ENCODE measurements around the gene SDK2. TPM values are rescaled to one million over a fixed set of nuclear protein-coding genes. Genes with fewer than 3 reads are reported as not detected.

SDK2 gene
- total RNA-seq, 2 donors from 2014 or later: 1.4 TPM

DNA sequence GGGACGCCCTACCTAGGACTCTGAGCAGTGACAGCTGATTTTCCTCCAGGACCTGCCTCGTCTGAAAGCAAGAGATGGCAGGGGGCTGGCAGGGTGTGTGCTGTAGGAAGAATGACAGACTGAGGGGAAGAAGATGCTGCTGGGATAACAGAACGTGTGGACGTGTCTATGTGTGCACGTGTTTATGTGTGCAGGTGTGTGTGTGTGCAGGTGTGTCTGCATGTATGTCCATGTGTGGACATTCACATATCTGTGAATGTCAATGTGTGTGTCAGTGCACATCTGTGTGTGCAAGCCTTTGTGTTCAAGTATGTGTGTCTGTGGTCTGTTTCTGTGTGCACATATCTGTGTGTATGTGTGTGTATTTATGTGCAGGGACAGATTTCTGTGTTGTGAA is 132.5 kb downstream of the SDK2 start:
- peaks cover 5% of the 10 kb centered on the region for H3K4me1 Mint-ChIP-seq
- no peak for DNase-seq
- no peaks in the 10 kb centered on the region for H3K36me3 Mint-ChIP-seq (ENCODE audit: low read depth)
- no peak overlapping the region for H3K4me3 Mint-ChIP-seq
- H3K27ac Mint-ChIP-seq: peak overlapping the region; percentile 39
- ATAC-seq: no peak
- no peaks in the 10 kb centered on the region for H3K9me3 ChIP-seq (ENCODE audit: control insufficient read depth, low read length, poor library complexity, severe bottlenecking)
- peaks cover 3% of the 10 kb centered on the region for H3K27me3 Mint-ChIP-seq

DNA sequence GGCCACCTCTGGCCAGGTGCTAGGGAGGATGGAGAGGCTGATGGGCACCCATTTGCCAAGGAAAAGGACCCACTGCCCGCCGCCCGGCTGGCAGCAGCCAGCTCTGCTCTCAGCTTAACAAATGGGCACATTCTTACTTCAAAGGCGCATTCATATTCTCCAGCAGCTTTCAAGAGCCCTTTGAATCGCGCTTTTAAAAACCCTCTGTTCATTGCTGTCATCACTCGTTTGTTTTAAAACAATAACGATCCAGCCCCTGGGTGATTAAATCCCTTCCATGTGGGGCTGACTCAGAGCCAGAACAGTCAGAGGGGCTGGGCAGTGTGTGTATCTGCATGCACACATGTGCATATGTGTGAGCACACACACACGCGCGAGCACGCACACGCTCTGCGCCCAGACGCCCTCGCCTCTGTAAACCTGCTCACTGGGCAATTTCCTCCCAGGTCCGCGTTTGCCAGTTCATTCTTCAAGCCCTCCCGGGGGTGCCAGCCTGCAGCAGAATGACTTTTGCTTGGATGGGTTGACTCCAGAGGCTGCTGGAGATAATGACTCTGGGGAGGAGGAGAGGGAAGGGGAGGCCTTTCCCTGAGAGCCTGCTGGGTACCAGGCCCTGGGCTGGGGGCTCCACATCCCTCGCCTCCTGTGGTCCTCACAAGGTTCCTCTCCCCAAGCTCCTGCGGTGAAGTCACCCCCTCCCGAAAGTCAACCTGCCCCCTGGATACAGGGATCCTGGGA is 133.1 kb downstream of the SDK2 start:
- no peak for DNase-seq
- Mint-ChIP-seq H3K36me3 (ENCODE audit: low read depth) (no peaks in the 10 kb centered on the region), H3K4me1 (peaks cover 2% of the 10 kb centered on the region), H3K27ac (no peak overlapping the region), H3K27me3 (no peaks in the 10 kb centered on the region), H3K4me3 (no peak overlapping the region)
- no peaks in the 10 kb centered on the region for H3K9me3 ChIP-seq (ENCODE audit: control insufficient read depth, low read length, poor library complexity, severe bottlenecking)
- ATAC-seq: no peak

- no peak overlapping the region for H3K27ac Mint-ChIP-seq
- H3K9me3 ChIP-seq (ENCODE audit: control insufficient read depth, low read length, poor library complexity, severe bottlenecking): no peaks in the 10 kb centered on the region
- H3K36me3 Mint-ChIP-seq (ENCODE audit: low read depth): no peaks in the 10 kb centered on the region
- H3K4me3 Mint-ChIP-seq: no peak overlapping the region
- DNase-seq (no peak), ATAC-seq (no peak)
- H3K4me1 Mint-ChIP-seq: peaks cover 4% of the 10 kb centered on the region
- H3K27me3 Mint-ChIP-seq: no peaks in the 10 kb centered on the region
Measured at GRCh38 chr17:73508931-73509605, 135.2 kb downstream of the SDK2 start.

GRCh38 chr17:73508057-73508930 is 136.0 kb downstream of the SDK2 start:
- no peaks in the 10 kb centered on the region for H3K9me3 ChIP-seq (ENCODE audit: control insufficient read depth, low read length, poor library complexity, severe bottlenecking)
- Mint-ChIP-seq H3K36me3 (ENCODE audit: low read depth) (peaks cover under 1% of the 10 kb centered on the region), H3K4me3 (no peak overlapping the region), H3K27me3 (peaks cover under 1% of the 10 kb centered on the region), H3K27ac (no peak overlapping the region), H3K4me1 (peaks cover 4% of the 10 kb centered on the region)
- no peak for DNase-seq
- ATAC-seq: no peak

GRCh38 chr17:73506470-73507435 is 137.5 kb downstream of the SDK2 start:
- ATAC-seq (no peak), DNase-seq (no peak)
- Mint-ChIP-seq H3K4me1 (peaks cover 4% of the 10 kb centered on the region), H3K27me3 (peaks cover 10% of the 10 kb centered on the region), H3K27ac (no peak overlapping the region), H3K4me3 (no peak overlapping the region), H3K36me3 (ENCODE audit: low read depth) (peaks cover 2% of the 10 kb centered on the region)
- H3K9me3 ChIP-seq (ENCODE audit: control insufficient read depth, low read length, poor library complexity, severe bottlenecking): no peaks in the 10 kb centered on the region

GRCh38 chr17:73503560-73503959 is 140.7 kb downstream of the SDK2 start:
- Mint-ChIP-seq H3K4me1 (peaks cover 2% of the 10 kb centered on the region), H3K4me3 (no peak overlapping the region), H3K36me3 (ENCODE audit: low read depth) (peaks cover 2% of the 10 kb centered on the region), H3K27me3 (peaks cover 10% of the 10 kb centered on the region), H3K27ac (no peak overlapping the region)
- ATAC-seq (no peak), DNase-seq (no peak)
- H3K9me3 ChIP-seq (ENCODE audit: control insufficient read depth, low read length, poor library complexity, severe bottlenecking): no peaks in the 10 kb centered on the region

DNA sequence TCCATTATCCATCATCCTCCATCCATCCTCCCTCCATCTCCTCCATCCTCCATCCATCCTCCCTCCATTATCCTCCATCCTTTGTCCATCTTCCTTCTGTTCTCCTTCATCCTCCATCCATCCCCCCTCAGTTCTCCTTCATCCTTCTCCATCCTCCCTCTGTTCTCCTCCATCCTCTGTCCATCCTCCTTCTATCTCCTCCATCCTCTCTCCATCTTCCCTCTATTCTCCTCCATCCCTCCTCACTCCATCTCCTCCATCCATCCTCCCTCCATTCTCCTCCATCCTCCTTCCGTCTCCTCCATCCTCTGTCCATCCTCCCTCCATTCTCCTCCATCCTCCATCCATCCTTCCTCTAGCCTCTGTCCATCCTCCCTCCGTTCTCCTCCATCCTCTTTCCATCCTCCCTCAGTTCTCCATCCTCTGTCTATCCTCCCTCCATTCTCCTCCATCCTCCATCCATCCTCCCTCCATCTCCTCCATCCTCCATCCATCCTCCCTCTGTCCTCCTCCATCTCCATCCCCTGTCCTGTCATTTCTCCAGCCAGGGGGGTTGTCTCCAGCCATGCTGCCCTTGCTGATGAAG is 143.7 kb downstream of the SDK2 start:
- H3K27me3 Mint-ChIP-seq: peaks cover 39% of the 10 kb centered on the region
- peaks cover 2% of the 10 kb centered on the region for H3K4me1 Mint-ChIP-seq
- peaks cover 2% of the 10 kb centered on the region for H3K36me3 Mint-ChIP-seq (ENCODE audit: low read depth)

DNA sequence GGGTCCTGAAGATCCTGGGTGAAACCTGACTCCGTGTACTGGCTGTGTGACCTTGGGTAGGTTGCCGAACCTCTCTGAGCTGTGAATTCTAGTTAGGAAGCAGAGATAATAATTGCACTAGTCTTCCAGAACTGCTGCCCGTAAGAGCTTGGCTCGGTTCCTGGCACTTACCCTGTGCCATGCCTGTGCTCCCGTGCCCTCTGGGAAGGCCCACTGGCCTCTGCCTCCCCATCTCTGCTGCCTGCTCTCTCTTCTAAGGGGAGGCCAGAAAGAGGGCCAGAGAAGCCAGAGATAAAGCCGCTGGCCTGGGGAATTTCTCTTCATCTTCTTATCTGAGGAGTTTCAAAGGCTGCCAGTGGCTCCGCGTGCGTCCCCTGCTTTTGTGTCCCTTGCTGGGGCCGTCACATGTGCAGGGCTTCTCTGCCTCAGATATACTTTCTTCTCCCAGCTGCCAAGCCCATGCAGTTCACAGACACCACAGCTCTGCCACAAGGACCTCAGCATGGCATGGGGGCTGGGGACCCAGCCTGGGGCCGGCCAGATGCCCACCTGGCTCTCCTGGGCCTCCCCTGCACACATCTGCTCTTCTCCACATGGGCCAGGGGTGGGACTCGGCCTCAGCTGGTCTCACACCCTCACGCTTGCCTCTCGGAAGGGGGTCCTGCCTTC is 145.2 kb downstream of the SDK2 start:
- H3K4me3 Mint-ChIP-seq: no peak overlapping the region
- DNase-seq: no peak
- peaks cover 2% of the 10 kb centered on the region for H3K36me3 Mint-ChIP-seq (ENCODE audit: low read depth)
- no peaks in the 10 kb centered on the region for H3K4me1 Mint-ChIP-seq
- H3K9me3 ChIP-seq (ENCODE audit: control insufficient read depth, low read length, poor library complexity, severe bottlenecking): no peaks in the 10 kb centered on the region
- no peak for ATAC-seq
- H3K27ac Mint-ChIP-seq: peak overlapping the region; percentile 70
- peaks cover 44% of the 10 kb centered on the region for H3K27me3 Mint-ChIP-seq

More for the DNA sequence above, 143.7 kb downstream of the SDK2 start:
- DNase-seq (no peak), ATAC-seq (no peak)
- no peaks in the 10 kb centered on the region for H3K9me3 ChIP-seq (ENCODE audit: control insufficient read depth, low read length, poor library complexity, severe bottlenecking)
- Mint-ChIP-seq H3K27ac (no peak overlapping the region), H3K4me3 (no peak overlapping the region)

DNA sequence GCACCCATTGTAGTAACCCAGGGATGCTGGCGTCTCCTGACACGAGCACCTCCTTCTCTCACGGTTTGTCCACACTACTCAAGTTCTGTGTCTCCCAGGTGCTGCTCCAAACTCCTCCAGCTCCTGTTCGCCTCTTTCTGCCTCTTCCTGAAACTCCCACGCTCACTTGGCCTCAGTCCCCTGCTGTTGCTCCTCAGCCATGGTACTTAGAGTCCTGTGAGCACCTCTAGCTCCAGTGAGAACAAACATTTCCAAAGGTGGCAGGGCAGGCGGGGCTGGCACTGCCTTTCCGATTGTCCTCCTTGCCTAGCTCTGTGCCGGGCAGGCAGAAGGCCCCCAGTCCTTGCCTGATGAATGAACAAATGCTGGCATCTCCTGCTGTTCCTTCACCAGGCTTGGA is 146.1 kb downstream of the SDK2 start:
- Mint-ChIP-seq H3K4me3 (no peak overlapping the region), H3K36me3 (ENCODE audit: low read depth) (peaks cover under 1% of the 10 kb centered on the region), H3K4me1 (no peaks in the 10 kb centered on the region), H3K27ac (peak overlapping the region; percentile 70), H3K27me3 (peaks cover 42% of the 10 kb centered on the region)
- H3K9me3 ChIP-seq (ENCODE audit: control insufficient read depth, low read length, poor library complexity, severe bottlenecking): no peaks in the 10 kb centered on the region
- no peak for DNase-seq
- ATAC-seq: no peak

DNA sequence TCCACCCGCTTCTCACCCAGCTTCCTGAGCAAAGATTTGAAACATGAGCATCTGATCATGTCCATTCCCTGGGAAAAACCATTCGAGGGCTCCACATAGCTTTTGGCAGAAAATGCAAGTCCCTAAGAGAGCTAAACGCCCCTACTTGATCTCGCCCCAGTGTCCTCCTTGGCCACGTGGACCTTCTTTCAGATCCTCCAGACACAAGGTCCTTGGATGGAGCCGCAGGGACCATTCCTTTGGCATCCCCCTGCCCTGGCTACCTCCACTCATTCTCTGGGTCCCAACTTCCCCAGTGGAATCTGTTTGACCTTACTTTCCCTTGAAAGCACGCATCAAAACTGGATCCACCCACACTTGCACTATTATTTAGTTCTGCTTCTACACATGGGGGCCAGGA is 146.5 kb downstream of the SDK2 start:
- Mint-ChIP-seq H3K4me1 (no peaks in the 10 kb centered on the region), H3K27me3 (peaks cover 39% of the 10 kb centered on the region), H3K4me3 (no peak overlapping the region), H3K36me3 (ENCODE audit: low read depth) (no peaks in the 10 kb centered on the region), H3K27ac (no peak overlapping the region)
- ATAC-seq (no peak), DNase-seq (no peak)
- H3K9me3 ChIP-seq (ENCODE audit: control insufficient read depth, low read length, poor library complexity, severe bottlenecking): no peaks in the 10 kb centered on the region

DNA sequence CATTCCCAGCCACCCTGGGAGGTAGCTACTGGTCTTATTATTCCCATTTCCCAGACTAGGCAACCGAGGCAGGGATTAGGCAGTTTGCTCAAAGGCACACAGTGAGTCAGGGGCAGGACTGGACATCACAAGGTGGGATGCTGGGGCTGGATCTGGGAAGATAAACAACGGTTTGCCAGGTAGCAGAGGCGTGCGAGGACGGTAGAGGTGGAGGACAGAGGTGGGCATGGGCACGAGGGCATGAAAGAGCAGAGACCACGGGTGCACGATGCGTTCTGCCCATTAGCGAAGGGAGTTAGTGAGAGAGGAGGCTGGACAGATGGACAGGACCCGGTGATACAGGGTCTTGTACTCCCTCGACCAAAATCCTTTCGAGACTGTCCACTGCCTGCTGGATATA is 148.0 kb downstream of the SDK2 start:
- no peaks in the 10 kb centered on the region for H3K4me1 Mint-ChIP-seq
- peaks cover 34% of the 10 kb centered on the region for H3K27me3 Mint-ChIP-seq
- no peaks in the 10 kb centered on the region for H3K36me3 Mint-ChIP-seq (ENCODE audit: low read depth)
- no peaks in the 10 kb centered on the region for H3K9me3 ChIP-seq (ENCODE audit: control insufficient read depth, low read length, poor library complexity, severe bottlenecking)
- H3K27ac Mint-ChIP-seq: no peak overlapping the region
- H3K4me3 Mint-ChIP-seq: no peak overlapping the region
- DNase-seq (no peak), ATAC-seq (no peak)

DNA sequence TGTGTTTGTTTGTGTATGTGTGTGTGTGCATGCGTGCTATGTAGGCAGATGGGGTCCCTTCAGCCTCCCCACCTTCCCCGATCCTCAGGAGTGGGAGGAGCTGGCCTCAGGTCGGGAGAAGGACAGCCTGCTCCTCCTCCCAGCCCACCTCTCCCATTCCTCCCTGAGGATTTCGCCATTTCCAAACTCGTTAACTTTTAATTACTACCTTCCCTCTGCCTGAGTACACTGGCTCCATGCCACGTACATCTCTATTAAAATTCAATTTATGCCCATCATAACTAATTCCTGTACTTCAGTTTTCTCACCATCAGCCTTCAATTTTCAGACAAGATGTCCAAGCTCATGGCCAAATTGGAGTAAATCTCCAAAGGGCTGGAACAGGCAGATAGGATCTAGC is 148.6 kb downstream of the SDK2 start:
- no peaks in the 10 kb centered on the region for H3K36me3 Mint-ChIP-seq (ENCODE audit: low read depth)
- no peak overlapping the region for H3K27ac Mint-ChIP-seq
- no peak for DNase-seq
- H3K27me3 Mint-ChIP-seq: peaks cover 34% of the 10 kb centered on the region
- no peaks in the 10 kb centered on the region for H3K9me3 ChIP-seq (ENCODE audit: control insufficient read depth, low read length, poor library complexity, severe bottlenecking)
- no peaks in the 10 kb centered on the region for H3K4me1 Mint-ChIP-seq
- no peak overlapping the region for H3K4me3 Mint-ChIP-seq
- ATAC-seq: no peak
